Measurements from ENCODE around the gene CRYL1. TPM values are rescaled to one million over a fixed set of nuclear protein-coding genes. Genes with fewer than 3 reads are reported as not detected.

Gene CRYL1
- total and polyA plus RNA-seq, 2 of the 13 experiments (the other 11 are each of a cell fraction or from before 2014, with no cell fraction given), result 57.2 to 115 TPM

GRCh38 chr13:20566898-20567874 is 41.5 kb upstream of the CRYL1 start, which contains the start of gene IFT88 (continued):
- TF ChIP-seq ZNF318 (CRISPR knock-in tag; IDR thresholded peaks at IDR 0.05), result no peak; the same call in 1 of the 2 replicates
- TF ChIP-seq ZNF652 (CRISPR knock-in tag; IDR thresholded peaks at IDR 0.05; ENCODE audit: borderline replicate concordance, low read depth), result no peak
- 0 out of 2 replicates have a peak, but pooled peaks have one; percentile 9 for TF ChIP-seq ARNTL (CRISPR knock-in tag; IDR thresholded peaks at IDR 0.05)
- peak; percentile 41; the same call in 1 of the 2 replicates for TF ChIP-seq JUNB (CRISPR knock-in tag; IDR thresholded peaks at IDR 0.05; ENCODE audit: borderline replicate concordance)
- TF ChIP-seq RBM39 (IDR thresholded peaks at IDR 0.05; ENCODE audit: low read depth, low read length, poor library complexity, severe bottlenecking), result peak; percentile 78
- TF ChIP-seq ZBTB49 (CRISPR knock-in tag; IDR thresholded peaks at IDR 0.05; ENCODE audit: borderline replicate concordance), result no peak
- TF ChIP-seq KLF6 (CRISPR knock-in tag; IDR thresholded peaks at IDR 0.05), result no peak
- TF ChIP-seq RFXAP (CRISPR knock-in tag; IDR thresholded peaks at IDR 0.05; ENCODE audit: borderline replicate concordance), result peak; percentile 74; the same call in 1 of the 2 replicates
- TF ChIP-seq NCOA5 (CRISPR knock-in tag; IDR thresholded peaks at IDR 0.05), result no peak
- peak; percentile 49; the same call in 1 of the 2 replicates for TF ChIP-seq ERF (CRISPR knock-in tag; IDR thresholded peaks at IDR 0.05)
- TF ChIP-seq GTF2F1 (IDR thresholded peaks at IDR 0.05; ENCODE audit: low read length), result no peak

Measured in HepG2 (cell line).